Measurements from ENCODE around the gene COL23A1.

- TF ChIP-seq CTCF (tag by site-specific recombination; IDR thresholded peaks at IDR 0.05) (no peak), ZBTB44 (tag by site-specific recombination; IDR thresholded peaks at IDR 0.05) (no peak), ZIC2 (tag by site-specific recombination; IDR thresholded peaks at IDR 0.05) (no peak), ZNF174 (tag by site-specific recombination; IDR thresholded peaks at IDR 0.05) (no peak), ZBTB17 (tag by site-specific recombination; IDR thresholded peaks at IDR 0.05) (no peak), TSHZ1 (tag by site-specific recombination; IDR thresholded peaks at IDR 0.05; ENCODE audit: borderline replicate concordance) (no peak), HIC1 (tag by site-specific recombination; IDR thresholded peaks at IDR 0.05) (no peak)
Observed at GRCh38 chr5:178622679-178623247, 32.6 kb upstream of the COL23A1 start.

Data from HEK293 (cell line).